Measurements from ENCODE around the gene KRTAP5-11.
"Not testable (repeated sequence)": the region's sequence is repeated elsewhere in the genome, so short reads cannot be mapped to it uniquely, and the experiment has no call there.

The KRTAP5-11 gene

GRCh38 chr11:71554996-71555395, 27.7 kb downstream of the KRTAP5-11 start:
- DNase-seq = no peak

- no peak for DNase-seq
Observed at GRCh38 chr11:71551711-71552110, 31.0 kb downstream of the KRTAP5-11 start.

GRCh38 chr11:71548716-71549151, 33.9 kb downstream of the KRTAP5-11 start:
- no peak for DNase-seq

GRCh38 chr11:71548120-71548519, 34.6 kb downstream of the KRTAP5-11 start, which contains the start of gene KRTAP5-9:
Gene KRTAP5-9 (plus strand): TSS chr11:71548420. CDS start chr11:71548658, 238 bp downstream.
- DNase-seq = no peak

- DNase-seq = no peak
Observed at GRCh38 chr11:71545405-71545966, 37.2 kb downstream of the KRTAP5-11 start.

GRCh38 chr11:71544525-71545214, 38.0 kb downstream of the KRTAP5-11 start:
- DNase-seq = no peak

GRCh38 chr11:71543866-71544265, 38.8 kb downstream of the KRTAP5-11 start:
- no peak for DNase-seq

- no peak for DNase-seq
Observed at GRCh38 chr11:71542879-71543777, 39.5 kb downstream of the KRTAP5-11 start.

GRCh38 chr11:71542382-71542781, 40.3 kb downstream of the KRTAP5-11 start:
- DNase-seq = no peak

GRCh38 chr11:71540521-71541304, 42.0 kb downstream of the KRTAP5-11 start:
- not testable (repeated sequence) for DNase-seq

GRCh38 chr11:71539971-71540370, 42.7 kb downstream of the KRTAP5-11 start:
- DNase-seq = not testable (repeated sequence)

GRCh38 chr11:71539017-71539416, 43.7 kb downstream of the KRTAP5-11 start:
- DNase-seq = no peak

- no peak for DNase-seq
Observed at GRCh38 chr11:71538666-71538990, 44.0 kb downstream of the KRTAP5-11 start.

GRCh38 chr11:71537977-71538665, 44.6 kb downstream of the KRTAP5-11 start, which contains the start of gene KRTAP5-8:
Gene KRTAP5-8 (plus strand): TSS chr11:71538025. CDS start chr11:71538056, 31 bp downstream.
- DNase-seq = not testable (repeated sequence)

- no peak for DNase-seq
Observed at GRCh38 chr11:71537537-71537936, 45.1 kb downstream of the KRTAP5-11 start.

- no peak for DNase-seq
Observed at GRCh38 chr11:71535825-71536224, 46.9 kb downstream of the KRTAP5-11 start.

- not testable (repeated sequence) for DNase-seq
Observed at GRCh38 chr11:71534711-71535608, 47.7 kb downstream of the KRTAP5-11 start.

GRCh38 chr11:71532036-71532610, 50.6 kb downstream of the KRTAP5-11 start:
- no peak for DNase-seq
